GM20000 (cell line): Measurements from ENCODE around the gene MLYCD.

Source experiments
- DNase-seq: peaks from one replicate; pipeline ENCODE4 v3.0.0; 2012; ENCODE audit warnings: low spot score
- CTCF ChIP-seq: IDR thresholded peaks from 2 replicates; pipeline ENCODE4 v1.5.1; 2012; ENCODE audit warnings: mild to moderate bottlenecking, control low read depth; ENCODE audit errors: extremely low read depth, missing control alignments

The MLYCD gene

GRCh38 chr16:83907111-83907510 is 8.2 kb downstream of the MLYCD start:
- no peak for DNase-seq
- TF ChIP-seq CTCF, result no peak

DNA sequence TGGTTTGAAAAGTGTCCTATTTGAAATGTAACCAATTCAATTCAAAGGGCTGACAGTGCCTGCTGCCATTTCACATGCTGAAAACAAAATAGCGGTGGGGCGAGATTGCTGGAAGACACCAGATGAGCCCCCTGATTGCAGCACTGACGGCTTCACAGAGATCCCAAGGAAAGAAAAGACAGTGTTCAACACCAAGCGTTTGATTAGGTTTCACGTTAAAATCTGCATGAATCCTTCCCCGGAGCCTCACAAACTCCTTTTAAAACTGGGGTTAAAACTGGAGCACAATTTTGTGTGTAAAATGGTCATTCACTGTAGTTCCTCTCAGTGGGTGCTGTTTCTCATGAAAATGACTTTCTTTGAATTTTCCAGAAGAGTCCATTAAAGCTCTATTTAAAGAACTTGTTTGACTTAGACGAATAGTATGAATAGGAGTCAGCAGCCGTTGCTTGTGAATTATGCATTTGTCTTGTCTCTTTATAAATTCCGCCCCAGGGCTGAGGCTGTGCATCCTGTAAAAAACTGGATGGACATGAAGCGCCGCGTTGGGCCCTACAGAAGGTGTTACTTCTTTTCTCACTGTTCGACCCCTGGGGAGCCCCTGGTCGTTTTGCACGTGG is 8.8 kb downstream of the MLYCD start:
- TF ChIP-seq CTCF, result no peak

DNA sequence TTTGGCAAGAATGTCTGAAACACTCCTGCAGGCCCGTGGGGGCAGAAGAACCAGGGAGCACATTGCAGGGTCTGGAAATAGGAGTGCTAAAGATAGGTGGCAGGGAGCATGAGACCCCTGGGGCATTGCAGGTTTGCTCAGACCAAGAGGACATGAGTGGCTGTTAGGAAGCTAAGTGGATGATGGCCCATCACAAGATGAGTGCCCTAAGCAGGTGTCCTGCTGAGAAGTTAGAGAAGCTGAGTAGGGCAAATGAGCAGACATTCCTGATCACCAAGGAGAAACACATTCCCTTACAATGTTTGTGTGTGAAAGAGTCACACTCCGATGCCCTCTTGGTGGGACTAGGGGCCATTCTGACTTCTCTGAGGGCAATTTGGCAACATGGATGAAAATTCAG is 9.9 kb downstream of the MLYCD start:
- DNase-seq, result no peak
- TF ChIP-seq CTCF, result no peak

More for the DNA sequence above, 8.8 kb downstream of the MLYCD start:
- DNase-seq, result no peak

- no peak for DNase-seq
- no peak for TF ChIP-seq CTCF
Observed at GRCh38 chr16:83911290-83911689, 12.4 kb downstream of the MLYCD start.

DNA sequence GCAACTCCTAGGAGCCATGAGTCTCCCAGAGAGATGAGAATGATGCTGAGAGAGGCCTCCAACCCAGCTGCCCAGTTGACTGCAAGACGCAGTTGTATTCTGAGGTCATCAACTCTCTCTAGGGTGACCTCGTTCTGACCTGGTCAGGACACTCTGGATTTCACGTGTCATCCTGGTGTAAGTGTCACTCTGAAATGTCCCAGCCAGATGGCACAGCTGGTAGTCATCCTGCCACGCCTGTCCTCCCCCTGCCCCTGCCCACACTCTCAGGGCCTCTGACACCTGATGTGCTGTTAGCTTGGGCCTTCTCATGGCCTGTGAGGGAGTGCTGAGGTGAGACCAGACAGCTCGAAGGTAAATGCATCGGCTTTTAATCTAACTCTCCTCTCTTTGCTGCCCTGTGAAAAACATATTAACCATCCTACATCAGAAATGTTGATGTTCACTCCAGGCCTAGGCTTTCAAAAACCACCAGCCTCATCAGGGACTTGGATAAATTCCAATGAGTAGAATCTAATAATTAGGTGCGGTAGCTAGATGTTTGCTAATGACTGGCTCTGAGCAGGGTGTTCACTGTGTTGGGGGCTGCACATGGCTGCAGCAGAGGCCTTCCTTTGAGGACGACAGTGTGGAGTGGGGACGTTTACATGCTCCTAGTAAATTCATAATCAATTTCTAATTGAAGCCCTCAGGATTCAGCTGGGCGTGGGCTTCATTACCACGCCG is 13.8 kb downstream of the MLYCD start:
- no peak for TF ChIP-seq CTCF
- no peak for DNase-seq

GRCh38 chr16:83913245-83913633 is 14.3 kb downstream of the MLYCD start:
- no peak for TF ChIP-seq CTCF
- DNase-seq, result no peak

DNA sequence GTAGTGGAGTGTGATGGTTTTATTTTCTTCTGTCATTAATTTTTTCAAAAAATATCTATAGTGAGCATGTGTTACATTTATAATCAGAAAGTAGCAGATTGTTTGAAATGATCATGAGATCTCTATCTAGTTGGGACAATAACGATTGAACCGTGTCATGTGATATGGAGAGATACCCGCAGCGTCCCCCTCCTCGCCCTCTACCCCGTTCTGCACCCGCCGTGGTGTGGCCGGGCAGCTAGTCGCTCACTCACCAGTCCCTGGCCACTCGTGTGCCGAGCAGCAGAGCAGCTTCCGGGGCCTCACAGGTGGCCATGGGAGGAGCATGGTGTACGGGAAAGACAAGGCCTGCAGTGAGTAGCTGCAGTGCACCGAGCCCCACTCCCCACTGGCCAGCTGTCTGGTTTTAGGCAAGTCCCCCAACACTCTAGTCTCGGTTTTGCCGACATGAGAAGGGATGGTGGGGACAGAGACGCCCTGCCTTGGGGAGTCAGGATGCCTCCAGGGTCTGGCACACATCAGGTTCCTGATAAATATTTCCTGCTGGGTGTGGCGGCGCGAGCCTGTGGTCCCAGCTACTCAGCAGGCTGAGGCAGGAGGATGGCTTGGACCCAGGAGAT is 15.3 kb downstream of the MLYCD start:
- TF ChIP-seq CTCF, result no peak
- no peak for DNase-seq
